CD4-positive, alpha-beta T cell treated with Interleukin-6 for 4 hours (primary cell): ENCODE measurements around the gene TMCO4.
"Not testable (repeated sequence)": the region's sequence is repeated elsewhere in the genome, so short reads cannot be mapped to it uniquely, and the experiment has no call there.

Experiments
- DNase-seq: peaks from one replicate; pipeline ENCODE4 v3.0.0-alpha.2; 2020; ENCODE audit warnings: mixed read lengths

TMCO4 gene

DNA sequence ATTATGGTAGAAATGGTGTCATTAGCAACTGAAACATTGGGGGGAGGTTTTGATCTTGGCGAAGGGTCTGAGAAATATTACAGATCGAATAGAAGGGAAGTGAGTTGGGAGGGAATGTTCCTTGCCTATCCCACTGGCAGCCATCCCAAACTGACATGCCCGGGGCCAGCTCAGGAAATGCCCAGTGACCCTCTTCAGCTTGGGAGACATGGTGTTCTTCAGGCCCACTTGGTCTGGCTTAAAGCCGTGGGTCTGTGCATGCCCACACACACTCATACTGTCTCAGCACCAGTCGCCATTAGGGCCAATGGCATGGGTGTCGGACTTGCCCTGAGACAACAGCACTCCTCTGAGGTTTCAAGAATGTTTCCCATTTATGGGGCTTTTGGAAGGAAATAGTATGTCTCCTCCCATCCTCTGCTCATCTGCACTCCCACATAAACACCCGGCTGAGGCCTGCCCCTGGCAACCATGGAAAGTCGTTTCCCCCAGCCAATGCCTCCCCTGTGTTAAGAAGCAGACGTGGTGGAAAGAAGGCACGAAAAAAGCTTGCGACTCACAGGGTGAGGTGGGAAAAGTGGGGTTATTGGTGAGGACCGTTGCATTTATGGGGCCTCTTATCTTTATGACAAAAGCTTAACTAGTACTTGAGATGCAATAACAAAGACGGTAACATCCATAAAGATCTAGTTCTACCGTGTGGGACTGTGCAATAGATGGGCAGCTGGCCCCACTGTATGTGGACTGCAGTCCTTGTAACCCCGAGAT, 13.3 kb upstream of the TMCO4 start:
- no peak for DNase-seq

DNA sequence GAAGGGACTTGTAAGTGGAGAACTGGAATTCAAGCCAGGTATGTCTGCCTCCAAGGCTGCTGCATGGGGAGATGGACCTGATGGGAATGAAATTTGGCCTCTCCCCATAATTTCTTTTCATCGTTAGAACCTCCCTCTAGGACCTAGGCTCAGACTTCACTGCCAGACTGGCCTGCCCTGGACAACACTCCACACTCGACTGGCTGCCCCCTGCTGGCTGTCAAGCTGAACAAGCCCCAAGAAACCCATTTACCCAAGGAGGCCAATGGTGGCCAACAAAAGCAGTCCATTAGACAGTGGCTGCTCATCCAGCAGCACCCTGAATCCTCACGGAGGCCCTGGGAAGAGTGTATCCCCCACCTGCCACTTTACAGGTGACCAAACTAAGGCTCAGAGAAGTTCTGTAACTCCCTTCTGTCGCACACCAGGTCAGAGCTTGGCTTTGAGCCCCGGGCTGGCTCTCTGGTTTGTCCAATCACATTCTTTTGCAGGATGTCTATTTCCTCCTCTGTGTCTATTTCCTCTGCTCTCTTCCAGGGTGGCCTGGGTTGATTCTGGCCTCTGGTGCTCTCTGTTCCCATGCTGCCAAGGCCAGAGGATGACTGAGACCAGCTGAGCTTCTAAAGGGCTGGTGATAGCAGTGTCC, 11.6 kb upstream of the TMCO4 start:
- DNase-seq = peak; percentile 67

DNA sequence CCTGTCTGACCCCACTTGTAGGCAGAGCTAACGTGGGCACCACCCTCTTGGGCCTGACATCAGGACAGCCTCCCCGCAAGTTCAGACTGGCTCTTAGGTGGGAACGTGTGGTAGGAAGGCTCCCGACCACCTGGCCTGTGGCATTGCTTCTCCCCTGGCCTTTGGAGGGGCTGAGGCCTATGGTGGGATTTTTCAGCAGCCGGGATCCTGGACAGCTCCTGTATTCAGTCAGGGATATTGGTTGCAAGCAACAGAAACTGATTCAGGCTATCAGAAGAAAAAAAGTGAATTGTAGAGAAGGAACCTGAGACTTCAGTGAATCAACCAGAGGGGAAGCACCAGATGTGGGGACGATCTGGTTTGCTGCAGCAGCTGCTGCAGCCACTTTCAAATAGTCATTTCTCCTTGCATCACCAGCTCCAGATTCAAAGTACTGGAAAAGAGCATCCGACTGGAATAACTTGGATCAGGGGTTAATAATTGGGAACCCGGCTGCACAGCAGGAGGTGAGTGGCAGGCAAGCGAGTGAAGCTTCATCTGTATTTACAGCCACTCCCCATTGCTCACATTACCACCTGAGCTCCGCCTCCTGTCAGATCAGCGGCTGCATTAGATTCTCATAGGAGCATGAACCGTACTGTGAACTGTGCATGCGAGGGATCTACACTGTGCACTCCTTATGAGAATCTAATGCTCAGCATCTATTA, 9.5 kb upstream of the TMCO4 start:
- no peak for DNase-seq

DNA sequence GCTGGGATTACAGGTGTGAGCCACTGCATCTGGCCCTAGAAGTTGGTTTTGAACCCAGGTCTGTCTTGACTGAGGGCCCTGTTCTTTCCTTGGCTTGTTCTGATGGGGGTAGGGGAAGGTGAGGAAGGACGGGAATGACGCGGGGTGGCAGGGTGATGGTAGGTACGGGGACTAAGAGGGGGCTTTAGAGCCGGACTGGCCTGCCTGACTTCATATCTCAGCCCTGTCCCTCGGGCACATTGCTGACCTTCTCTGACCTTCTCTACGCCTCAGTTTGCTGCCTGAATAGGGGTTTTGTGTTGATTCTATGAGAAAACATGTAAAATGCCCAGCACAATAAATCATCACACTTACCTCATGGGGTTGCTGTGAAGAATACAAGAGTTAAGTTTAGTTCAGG, 8.6 kb upstream of the TMCO4 start:
- no peak for DNase-seq

DNA sequence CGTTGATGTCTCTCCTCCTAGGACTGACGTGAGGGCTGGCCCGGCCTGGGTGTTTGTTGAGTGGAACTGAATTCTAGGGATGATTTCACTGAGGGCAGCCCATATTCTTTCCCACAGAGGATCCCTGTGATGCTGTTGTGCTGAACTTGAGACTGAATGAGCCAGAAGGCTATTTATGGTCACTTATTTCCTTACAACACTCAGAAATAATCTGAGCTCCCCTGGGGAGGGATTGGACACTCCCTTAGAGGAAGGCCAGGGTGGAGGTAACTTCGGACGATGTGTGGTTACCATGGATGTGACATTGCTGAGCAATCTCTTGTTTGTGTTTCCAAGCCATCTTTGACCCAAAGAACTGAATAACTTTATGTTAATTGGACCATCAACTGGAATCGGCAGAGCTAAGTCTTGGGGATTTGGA, 5.1 kb upstream of the TMCO4 start:
- DNase-seq = no peak

DNA sequence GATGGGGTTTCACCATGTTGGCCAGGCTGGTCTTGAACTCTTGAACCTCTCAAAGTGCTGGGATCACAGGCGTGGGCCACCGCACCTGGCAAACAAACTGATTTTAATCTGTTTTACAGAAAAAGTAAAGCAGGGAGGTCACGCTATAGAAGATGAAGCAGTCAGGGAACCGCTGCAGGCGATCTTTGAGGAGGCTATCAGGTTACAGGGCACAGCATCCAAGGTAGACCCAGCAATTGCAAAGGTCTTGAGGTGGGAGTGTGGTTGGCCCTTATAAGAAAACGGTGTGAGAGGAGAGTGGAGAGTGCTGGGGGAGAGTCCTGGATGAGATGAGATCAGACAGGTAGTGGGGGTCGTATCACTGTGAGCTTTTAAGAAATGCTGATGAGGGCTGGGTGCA, 2.6 kb upstream of the TMCO4 start:
- no peak for DNase-seq

DNA sequence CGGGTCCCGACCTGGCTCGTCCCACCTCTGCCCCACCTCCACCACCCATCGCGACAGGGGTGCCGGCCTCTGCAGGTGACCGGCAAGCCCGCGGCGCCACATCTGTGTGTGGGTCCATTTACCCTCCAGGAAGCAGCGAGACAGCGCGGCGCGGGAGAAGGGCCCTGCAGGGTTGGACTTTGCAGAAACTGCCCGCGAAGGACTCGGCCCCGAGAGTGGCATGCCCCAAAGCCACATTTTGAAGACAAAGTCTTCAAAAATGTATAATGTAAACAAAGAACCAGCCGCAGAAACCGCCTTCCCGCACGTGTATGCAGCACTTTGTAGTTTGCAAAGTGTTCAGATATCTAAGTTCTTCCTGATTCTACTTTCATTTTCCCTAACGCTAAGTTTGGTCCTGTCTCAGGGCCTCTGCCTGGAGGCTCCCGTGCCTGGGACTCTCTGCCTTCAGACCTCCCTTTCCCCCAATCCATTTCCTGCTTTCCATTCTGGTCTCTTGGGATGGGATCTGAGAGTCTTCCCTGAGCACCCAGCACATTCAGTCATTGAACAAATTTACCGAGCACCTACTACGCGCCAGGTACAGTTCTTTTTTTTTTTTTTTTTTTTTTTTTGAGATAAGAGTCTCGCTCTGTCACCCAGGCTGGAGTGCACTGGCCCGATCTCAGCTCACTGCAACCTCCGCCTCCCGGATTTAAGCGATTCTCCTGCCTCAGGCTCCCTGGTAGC, 524 bp upstream of the TMCO4 start:
- DNase-seq = peak; percentile 63

DNA sequence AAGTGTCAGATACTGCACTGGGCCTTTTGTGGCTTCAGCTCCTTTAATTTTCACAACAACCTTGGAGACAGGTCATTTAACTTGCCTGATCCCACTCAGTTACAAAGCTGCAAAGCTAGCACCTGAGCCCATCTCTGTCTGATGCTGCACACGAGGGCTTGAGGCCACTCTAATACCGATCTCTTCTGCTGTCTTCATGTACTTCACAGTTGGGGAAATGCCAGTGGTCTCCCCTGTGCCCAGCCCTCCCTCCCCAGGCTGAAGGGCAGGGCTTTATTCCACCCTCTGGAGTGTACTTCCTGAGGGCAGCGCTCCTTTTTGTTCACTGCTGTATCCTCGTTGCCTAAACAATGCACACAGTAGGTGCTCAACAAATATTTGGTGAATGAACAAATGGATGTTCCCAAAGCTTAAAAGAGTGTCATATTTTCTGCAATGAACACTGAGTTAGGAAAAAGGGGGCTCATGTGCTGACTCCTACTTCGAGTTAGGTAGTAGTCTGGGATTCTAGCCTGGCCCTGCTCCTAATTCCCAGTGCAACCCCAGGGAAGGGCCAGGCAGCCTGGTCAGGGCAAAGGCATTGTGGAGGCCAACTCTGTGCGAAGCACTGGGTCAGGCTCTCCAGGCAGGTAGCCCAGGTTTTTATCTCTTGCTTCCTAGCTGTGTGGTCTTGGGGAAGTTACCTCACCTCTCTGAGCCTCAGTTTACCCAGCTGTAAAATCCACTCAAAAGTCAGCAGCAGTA, 1.1 kb downstream of the TMCO4 start:
- no peak for DNase-seq

DNA sequence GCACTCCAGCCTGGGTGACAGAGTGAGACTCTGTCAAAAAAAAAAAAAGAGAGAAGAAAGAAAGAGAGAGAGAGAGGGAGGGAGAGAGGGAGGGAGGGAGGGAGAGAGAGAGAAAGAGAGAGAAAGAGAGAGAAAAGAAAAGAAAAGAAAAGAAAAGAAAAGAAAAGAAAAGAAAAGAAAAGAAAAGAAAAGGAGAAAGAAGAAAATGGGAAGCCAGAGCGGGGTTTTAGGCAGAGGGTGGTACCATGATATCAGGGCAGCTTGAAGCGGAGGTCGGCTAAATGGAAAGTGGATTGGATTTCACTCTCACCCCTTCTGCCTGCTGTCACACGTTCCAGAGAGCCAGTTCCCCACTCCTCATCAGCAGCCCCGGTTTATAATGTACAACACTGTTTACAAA, 1.9 kb downstream of the TMCO4 start:
- DNase-seq = no peak

DNA sequence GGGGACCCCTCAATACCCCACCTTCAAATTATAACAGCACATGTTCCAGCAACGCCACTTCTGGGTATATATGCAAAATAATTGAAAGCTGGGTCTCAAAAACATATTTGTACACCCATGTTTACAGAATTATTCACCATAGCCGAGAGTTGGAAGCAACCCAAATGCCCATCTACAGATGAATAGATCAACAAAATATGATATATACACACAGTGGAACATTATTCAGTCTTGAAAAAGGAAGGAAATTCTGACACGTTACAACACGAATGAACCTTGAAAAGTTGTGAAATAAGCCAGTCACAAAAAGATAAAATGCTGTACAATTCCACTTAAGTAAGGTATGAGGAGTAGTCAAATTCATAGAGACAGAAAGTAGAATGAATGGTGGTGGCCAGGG, 5.1 kb downstream of the TMCO4 start:
- DNase-seq = no peak

DNA sequence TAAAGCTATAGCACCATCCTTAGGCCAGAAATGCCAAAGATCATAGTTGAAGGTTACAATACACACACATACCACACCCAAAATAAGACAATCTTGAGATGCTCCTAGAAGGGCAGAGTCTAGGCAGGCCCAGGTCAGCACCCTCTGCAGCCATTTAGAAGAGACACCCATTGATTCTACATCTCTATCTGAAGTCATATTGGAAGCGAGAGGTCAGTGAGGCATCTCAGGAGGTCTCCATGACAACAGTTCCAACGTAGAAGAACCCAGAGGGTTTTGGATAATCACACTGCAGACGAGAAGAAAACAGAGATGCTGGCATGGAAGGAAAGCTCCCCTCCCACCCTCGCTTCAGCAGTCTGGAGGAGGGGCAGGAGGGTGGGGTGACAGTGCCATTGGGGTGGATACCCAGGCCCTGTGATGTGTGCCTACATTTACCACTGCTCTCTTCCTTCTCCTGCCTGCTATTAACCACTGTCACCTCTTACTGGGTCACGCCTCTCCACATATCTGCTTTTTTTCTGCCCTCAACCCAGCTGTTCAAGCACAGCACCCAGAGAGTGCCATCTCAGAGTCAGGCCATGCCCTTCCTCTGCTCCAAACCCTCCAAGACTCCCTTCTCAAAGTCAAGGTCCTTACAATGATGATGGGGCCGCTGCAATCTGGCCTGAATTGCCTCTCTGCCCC, 6.2 kb downstream of the TMCO4 start:
- no peak for DNase-seq

DNA sequence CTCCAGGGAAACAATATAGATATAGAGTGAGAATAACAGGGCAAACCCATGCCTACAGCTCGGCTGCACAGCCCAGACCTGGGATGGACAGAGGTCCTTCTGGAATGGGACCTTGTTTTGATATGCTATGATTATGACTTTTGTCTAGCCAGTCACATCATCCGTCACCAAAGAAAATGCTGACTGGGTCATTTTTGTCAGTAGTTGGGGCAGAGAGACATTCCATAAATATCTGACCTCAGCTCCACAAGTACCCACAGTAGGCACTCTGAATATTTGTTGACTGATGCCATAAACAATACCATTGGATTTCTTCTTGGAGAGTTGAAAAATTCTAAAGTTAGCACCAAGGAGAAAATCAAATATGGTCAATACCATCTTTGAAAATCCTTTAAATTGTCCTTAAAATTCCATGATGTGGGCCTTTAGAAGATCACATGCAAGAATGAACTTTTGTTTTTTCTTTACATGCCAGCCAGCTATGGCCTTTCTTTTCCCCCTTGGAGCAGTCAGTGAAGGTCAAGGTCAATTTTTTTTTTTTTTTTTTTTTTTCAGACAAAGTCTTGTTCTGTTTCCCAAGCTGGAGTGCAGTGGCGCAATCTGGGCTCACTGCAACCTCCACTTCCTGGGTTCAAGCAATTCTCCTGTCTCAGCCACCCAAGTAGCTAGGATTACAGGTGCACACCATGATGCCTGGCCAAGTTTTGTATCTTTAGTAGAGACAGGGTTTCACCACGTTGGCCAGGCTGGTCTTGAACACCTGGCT, 7.3 kb downstream of the TMCO4 start:
- DNase-seq = no peak

DNA sequence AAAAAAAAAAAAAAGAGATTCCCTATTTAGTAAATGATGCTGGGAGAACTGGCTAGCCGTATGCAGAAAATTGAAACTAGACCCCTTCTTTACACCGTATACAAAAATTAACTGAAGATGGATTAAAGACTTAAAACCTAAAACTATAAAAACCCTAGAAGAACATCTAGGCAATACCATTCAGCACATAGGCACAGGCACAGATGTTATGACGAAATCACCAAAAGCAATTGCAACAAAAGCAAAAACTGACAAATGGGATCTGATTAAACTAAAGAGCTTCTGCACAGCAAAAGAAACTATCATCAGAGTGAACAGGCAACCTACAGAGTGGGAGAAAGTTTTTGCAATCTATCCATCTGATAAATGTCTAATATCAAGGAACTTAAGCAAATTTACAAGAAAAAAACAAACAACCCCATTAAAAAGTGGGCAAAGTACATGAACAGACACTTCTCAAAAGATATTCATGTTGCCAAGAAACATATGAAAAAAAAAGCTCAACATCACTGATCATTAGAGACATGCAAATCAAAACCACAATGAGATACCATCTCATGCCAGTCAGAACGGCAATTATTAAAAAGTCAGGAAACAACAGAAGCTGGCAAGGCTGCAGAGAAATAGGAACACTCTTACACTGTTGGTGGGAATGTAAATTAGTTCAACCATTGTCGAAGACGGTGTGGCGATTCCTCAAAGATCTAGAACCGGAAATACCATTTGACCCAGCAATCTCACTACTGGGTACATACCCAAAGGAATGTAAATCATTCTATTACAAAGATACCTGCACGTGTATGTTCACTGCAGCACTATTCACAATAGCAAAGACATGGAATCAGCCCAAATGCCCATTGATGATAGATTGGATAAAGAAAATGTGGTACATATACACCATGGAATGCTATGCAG, 9.4 kb downstream of the TMCO4 start:
- DNase-seq = not testable (repeated sequence)

DNA sequence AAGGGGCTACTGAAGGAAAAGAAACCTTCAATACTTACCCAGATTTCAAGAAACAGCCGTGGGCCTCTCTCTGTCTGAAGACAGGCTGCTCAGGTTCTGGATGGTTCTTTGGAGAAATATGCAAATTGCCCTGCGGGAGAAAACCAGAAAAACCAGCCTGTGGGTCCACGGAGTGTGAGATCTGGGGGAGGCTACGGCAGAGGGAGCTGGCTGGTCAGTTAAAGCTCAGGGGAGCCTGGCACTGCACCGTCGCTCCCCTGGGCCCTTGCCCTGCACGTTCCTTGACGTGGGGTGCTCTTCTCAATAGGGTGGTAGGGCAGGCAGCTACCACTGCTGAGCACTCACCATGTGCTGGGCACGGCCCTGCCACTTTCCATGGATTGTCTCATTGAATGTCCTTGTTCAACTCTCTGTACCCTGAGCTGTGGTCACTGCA, 12.7 kb downstream of the TMCO4 start:
- DNase-seq = no peak

DNA sequence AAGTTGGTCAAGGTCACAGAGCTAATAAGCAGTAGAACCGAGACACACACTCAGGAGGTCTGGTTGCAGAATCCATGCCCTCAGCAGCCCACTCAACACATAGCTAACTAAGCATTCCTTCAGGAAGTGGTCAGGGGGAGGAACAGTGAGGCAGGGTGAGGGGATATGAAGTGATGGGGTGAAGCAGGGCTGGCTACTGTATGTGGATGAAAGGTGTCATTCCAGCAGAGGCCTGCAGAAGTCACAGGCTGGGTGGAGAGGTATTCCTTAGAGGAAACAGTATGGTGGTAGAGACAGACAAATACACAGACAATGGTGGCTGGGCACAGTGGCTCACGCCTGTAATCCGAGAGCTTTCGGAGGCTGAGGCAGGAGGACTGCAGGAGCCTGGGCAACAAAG, 14.1 kb downstream of the TMCO4 start:
- no peak for DNase-seq

DNA sequence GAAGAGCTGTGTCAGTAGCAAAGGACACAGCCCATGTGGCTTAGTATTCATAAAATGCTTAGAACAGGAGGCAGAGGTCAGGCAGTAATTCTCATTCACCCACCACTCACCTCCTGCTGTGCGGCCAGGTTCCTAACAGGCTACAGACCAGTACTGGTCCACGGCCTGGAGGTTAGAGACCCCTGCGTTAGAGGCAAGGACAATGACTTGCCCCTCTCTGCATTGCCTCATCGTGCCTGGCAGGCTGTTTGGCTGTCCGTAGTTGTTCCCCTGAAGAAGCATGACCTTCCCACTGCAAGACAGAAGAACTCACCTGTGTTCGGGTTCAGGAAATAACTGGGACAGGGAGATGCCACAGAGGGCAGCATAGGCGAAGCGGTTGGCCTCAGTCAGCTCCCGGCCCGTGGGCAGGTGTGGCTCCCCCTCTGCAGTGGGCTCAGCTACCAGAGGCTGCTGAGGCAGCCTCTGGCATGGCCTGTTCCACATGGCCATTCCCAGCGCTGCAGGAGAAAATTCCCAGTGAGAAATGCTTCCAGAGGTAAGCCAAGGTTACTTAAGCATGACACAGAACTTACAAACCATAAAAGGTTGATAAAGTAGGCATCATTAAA, 19.3 kb downstream of the TMCO4 start:
- no peak for DNase-seq

DNA sequence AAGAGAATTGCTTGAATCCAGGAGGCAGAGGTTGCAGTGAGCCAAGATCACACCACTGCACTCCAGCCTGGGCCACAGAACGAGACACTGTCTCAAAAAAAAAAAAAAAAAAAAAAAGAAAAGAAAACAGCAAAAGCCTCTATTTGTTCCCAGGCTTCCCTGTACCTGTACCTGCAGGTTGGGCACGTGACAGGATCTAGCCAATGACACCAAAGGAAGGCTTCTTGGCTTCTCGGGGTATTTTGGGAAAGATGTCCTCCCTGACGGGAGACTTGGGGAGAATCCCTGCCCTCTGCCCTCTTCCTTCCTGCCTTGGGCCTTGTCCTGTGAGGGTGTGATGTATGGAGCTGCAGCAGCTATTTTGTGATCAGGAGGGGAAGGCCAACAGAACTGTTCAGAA, 22.8 kb downstream of the TMCO4 start:
- DNase-seq = no peak

DNA sequence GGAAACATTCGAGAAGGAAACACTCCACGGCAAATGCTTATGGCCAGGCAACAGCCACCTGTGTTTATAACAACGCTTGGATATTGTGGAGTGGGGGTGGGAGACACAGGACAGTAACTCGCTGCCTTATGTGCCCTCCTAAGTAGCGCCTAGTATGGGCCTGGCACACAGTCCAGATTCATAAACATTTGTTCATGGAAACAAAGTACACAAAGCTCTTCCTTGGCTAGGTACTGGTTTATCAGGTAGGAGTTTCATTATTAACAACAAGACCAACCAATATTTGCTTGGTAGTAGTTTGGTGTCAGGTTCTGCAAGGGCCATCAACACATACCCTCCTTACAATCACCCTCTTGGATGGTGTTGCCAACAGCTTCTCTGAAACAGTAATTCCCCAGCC, 23.4 kb downstream of the TMCO4 start:
- no peak for DNase-seq

DNA sequence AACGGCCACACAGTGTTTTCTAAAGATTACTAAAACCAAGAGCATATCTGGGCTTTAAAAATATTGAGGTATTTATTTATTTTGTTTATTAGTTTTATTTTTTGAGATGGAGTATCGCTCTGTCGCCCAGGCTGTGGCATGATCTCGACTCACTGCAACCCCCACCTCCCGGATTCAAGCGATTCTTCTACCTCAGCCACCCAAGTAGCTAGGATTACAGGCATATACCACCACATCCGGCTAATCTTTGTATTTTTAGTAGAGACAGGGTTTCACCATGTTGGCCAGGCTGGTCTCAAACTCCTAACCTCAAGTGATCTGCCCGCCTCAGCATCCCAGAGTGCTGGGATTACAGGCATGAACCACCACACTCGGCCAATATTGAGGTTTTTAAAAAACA, 23.9 kb downstream of the TMCO4 start:
- no peak for DNase-seq

DNA sequence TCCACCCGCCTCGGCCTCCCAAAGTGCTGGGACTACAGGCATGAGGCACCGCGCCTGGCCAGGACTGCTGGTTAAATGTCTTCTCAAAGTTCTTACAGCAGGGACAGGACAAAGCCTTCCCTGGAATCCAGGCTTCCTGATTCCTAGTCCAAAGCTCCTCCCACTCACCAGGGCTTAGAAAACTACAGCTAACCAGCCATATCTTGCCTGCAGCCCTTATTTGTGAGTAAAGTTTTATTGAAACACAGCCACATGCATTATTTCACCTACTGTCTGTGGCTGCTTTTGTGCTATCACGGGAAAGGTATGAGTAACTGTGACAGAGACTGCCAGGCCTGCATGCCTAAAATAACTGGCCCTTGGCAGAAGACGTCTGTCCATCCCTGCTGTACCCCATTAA, 24.4 kb downstream of the TMCO4 start:
- no peak for DNase-seq
